ENCODE data around the gene ACOT2.

ACOT2 gene

DNA sequence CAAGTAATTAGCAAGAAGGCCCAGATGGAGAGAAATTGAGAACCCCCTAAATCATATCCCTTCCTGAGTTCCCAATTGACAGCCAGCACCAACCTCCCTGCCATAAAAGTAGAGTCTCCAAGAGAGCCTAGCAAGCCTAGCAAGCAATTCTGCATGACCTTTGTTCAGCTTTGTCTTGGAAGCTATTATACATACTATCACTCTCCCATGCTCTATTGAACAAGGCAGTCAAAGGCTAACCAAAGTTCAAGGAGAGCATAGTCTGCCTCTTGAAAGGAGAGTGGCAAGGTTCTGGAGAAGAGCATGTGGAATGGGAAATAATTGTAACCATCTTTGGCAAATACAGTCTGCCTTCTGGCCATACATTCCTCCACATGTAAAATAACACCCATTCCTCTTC is 30.5 kb downstream of the ACOT2 start:
- H3K4me3 ChIP-seq, result no peak overlapping the region
- no peak for DNase-seq (ENCODE audit: low spot score)
- no peak overlapping the region for H3K27ac ChIP-seq
- TF ChIP-seq, protein P1, sequence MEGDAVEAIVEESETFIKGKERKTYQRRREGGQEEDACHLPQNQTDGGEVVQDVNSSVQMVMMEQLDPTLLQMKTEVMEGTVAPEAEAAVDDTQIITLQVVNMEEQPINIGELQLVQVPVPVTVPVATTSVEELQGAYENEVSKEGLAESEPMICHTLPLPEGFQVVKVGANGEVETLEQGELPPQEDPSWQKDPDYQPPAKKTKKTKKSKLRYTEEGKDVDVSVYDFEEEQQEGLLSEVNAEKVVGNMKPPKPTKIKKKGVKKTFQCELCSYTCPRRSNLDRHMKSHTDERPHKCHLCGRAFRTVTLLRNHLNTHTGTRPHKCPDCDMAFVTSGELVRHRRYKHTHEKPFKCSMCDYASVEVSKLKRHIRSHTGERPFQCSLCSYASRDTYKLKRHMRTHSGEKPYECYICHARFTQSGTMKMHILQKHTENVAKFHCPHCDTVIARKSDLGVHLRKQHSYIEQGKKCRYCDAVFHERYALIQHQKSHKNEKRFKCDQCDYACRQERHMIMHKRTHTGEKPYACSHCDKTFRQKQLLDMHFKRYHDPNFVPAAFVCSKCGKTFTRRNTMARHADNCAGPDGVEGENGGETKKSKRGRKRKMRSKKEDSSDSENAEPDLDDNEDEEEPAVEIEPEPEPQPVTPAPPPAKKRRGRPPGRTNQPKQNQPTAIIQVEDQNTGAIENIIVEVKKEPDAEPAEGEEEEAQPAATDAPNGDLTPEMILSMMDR (IDR thresholded peaks at IDR 0.05), result no peak

GRCh38 chr14:73602994-73603393 is 34.0 kb downstream of the ACOT2 start:
- Histone ChIP-seq H3K4me3 (no peak overlapping the region), H3K27ac (no peak overlapping the region)
- TF ChIP-seq, protein P1 (IDR thresholded peaks at IDR 0.05), result no peak
- DNase-seq (ENCODE audit: low spot score), result no peak

GRCh38 chr14:73606271-73606670 is 37.3 kb downstream of the ACOT2 start:
- no peak for DNase-seq (ENCODE audit: low spot score)
- H3K4me3 ChIP-seq, result no peak overlapping the region
- TF ChIP-seq, protein P1 (IDR thresholded peaks at IDR 0.05), result no peak
- H3K27ac ChIP-seq, result no peak overlapping the region

- Histone ChIP-seq H3K4me3 (no peak overlapping the region), H3K27ac (no peak overlapping the region)
- DNase-seq (ENCODE audit: low spot score), result no peak
- TF ChIP-seq, protein P1 (IDR thresholded peaks at IDR 0.05), result no peak
These were observed 38.2 kb downstream of the ACOT2 start for GRCh38 chr14:73607241-73607640.

DNA sequence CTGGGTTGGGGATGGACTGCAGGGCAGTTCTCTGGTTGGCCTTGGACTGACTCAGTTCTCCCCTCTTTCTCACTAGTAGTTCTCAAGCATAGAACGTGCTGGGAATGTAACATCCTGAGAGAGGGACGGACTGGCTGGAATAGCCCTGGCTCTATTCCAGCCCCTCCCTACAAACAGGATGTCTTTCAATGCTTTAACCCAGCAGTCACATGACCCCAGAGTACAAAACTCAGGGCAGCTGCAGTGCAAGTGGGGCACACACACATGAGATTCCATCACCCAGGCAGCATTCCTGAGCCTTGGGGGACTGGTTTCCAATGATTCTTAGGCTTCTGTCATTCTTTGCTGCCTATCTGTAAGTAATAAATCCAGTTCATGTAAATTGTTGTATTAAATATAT is 41.7 kb downstream of the ACOT2 start:
- no peak for DNase-seq (ENCODE audit: low spot score)
- H3K27ac ChIP-seq, result no peak overlapping the region
- H3K4me3 ChIP-seq, result no peak overlapping the region
- TF ChIP-seq, protein P1 (IDR thresholded peaks at IDR 0.05), result no peak

DNA sequence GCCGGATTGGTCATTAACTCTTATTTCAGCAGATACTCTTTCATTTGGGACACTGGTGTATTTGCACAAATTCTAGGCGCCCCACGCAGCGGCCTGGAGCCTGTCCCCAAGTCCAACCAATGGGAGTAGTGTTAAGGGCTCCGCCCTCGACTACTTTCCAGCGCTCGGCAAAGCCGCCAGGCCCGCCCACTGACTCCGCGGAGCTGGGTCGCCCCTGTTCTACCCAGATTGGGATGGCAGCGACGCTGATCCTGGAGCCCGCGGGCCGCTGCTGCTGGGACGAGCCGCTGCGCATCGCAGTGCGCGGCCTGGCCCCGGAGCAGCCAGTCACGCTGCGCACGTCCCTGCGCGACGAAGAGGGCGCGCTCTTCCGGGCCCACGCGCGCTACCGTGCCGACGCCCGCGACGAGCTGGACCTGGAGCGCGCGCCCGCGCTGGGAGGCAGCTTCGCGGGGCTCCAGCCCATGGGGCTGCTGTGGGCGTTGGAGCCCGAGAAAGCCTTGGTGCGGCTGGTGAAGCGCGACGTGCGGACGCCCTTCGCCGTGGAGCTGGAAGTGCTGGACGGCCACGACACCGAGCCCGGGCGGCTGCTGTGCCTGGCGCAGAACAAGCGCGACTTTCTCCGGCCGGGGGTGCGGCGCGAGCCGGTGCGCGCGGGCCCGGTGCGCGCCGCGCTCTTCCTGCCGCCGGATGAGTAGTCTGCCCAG is 43.5 kb downstream of the ACOT2 start, which contains the start of gene ACOT6:
TSS of gene ACOT6 (plus strand) at position 179 of the 707 bp plus-strand sequence. CDS start at position 234, 55 bp downstream.
- peak; percentile 80 for DNase-seq (ENCODE audit: low spot score)
- TF ChIP-seq, protein P1 (IDR thresholded peaks at IDR 0.05), result no peak

GRCh38 chr14:73613046-73613383 is 44.0 kb downstream of the ACOT2 start:
- Histone ChIP-seq H3K4me3 (peak overlapping the region; percentile 87), H3K27ac (peak overlapping the region; percentile 80 to 92)
- TF ChIP-seq, protein P1 (IDR thresholded peaks at IDR 0.05), result no peak
- DNase-seq (ENCODE audit: low spot score), result no peak

More for the DNA sequence above, 43.5 kb downstream of the ACOT2 start, which contains the start of gene ACOT6:
- Histone ChIP-seq H3K4me3 (peak within 1 kb of the TSS; percentile 87), H3K27ac (peak within 1 kb of the TSS; percentile 80 to 92)

Data from coronary artery (tissue), 2 donors.